Fibroblast of the conjunctiva (primary cell): ENCODE data around the gene CAND1.
A peak's percentile ranks its signal among the peaks of the same experiment; 100 is the strongest.

Experiments
- DNase-seq: peaks from one replicate; pipeline ENCODE4 v3.0.0-alpha.2; 2010; ENCODE audit warnings: low read depth

CAND1 gene

DNA sequence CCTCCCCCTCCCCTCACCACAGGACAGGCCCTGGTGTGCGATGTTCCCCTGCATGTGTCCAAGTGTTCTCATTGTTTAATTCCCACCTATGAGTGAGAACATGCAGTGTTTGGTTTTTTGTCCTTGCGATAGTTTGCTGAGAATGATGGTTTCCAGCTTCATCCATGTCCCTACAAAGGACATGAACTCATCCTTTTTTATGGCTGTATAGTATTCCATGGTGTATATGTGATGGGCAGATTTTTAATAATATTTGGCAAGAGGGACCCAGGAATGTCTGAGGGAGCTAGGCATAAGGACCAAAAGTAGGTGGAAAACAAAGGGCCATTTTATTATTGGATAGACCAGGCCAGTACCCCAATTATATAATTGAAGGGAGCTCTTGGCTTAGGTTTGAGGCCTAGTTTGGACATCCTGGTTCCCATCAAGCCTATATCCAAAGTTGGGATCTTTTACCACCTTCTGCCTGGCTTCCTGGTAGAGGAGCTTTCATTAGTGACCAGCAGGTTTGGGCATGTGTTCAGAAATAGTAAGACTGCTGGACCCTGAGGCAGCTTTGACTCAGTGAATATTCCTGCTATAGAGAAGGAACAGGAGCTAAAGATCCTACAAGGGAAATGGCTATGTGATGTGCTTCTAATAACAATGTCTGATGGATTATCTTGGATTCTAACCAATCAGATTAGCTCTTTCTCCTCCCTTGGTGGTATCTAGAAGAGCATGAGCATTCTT, 76.0 kb downstream of the CAND1 start:
- DNase-seq, result no peak

GRCh38 chr12:67348683-67349082, 79.5 kb downstream of the CAND1 start:
- no peak for DNase-seq

DNA sequence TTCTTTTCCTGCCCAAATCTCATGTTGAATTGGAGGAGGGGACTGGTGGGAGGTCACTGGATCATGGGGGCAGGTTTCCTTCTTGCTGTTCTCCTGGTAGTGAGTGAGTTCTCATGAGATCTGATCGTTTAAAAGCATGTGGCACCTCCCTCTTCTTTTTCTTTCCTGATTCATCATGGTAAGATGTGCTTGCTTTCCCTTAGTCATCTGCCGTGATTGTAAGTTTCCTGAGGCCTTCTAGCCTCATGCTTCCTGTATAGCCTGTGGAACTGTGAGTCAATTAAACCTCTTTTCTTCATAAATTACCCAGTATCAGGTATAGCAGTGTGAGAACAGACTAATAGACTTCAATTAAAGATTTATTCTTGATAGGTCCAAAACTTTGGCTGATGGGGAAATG, 83.5 kb downstream of the CAND1 start:
- no peak for DNase-seq

DNA sequence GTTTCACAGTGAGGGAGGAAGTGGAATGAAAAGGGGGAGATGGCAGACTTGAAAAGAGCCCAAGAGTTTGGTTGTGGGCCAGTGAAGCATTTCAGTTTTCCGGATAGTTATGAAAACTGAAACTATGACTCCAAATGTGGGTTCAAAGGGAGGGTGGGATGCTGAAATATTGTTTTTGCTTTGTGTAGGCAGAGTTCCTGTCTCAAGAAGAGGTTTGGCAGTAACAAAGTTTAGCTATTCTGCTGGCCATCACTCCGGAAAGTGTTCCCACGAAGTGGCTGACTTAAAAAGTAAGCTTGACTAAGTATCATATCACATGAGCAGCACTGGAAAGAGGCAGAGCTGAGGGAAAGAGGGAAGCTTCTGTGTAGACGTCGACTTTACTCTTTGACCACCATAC, 85.2 kb downstream of the CAND1 start:
- DNase-seq, result no peak

- DNase-seq, result no peak
Measured at GRCh38 chr12:67354966-67355365, 85.8 kb downstream of the CAND1 start.

DNA sequence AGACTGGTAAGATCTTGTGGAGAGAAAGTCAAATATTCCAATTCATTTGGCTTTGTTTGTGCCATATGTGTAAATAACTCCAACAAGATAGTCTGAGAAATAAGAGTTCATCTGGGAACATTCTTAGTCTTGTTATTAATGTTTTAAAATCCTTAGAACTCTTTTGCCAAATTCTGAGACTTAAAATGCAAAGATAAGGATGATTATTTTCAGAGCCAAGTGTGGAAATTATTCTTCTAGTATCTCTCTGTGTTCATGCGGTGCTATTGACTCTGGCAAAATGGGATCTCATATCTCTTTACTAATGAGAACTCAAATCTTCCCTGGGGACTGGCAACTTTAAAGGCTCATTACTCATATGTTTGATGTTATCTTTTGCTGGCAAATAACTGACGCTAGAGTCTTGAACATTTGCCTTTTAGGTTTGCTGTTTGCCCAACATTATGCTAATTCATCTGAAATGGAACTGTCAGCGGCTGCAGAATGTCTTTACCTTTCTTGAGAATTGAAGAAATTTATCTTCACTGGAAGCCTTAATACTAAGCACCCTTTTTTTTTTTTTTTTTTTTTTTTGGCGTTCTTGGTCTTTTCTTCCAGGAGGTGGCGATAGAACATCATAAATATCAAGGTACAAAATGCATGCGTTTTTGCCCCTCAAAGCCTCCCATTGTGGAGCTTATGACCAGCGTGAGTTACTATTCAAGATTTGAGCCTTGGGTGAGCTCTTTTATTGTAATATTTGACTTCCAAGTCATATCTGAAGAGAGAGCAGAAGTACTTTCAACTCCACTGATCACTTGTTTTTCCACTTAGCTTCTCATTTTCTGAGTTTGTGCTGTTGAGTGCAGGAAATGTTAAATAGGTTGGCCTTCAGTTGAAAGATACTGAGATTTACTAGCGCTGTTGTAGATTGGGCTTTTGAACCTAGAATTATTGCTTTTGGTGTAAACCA, 86.5 kb downstream of the CAND1 start:
- DNase-seq, result peak; percentile 47

- no peak for DNase-seq
Measured at GRCh38 chr12:67356380-67356774, 87.2 kb downstream of the CAND1 start.

GRCh38 chr12:67357376-67358125, 88.4 kb downstream of the CAND1 start:
- DNase-seq, result no peak

DNA sequence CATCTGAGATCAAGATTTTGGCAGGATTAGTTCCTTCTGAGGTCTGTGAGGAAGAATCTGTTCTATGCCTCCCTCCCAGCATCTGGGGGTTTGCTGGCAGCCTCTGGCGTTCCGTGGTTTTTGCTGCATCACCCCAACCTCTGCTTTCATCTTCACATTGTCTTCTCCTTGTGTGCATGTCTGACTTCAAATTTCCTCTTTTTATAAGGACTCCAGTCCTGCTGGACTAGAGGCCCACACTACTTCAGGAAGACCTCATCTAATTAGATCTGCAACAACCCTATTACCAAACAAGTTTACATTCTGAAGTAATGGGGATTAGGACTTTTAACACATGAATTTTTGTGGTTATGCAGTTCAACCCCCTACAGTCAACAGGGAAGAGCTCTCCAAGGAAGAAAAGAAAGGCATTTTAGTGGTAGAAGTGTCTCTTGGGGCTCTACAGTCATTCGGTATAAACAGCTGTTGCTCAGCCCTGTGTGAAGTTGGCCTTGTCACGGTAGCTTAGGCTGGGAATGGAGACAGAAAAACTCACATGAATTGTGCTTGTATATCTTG, 89.7 kb downstream of the CAND1 start:
- peak; percentile 39 for DNase-seq

DNA sequence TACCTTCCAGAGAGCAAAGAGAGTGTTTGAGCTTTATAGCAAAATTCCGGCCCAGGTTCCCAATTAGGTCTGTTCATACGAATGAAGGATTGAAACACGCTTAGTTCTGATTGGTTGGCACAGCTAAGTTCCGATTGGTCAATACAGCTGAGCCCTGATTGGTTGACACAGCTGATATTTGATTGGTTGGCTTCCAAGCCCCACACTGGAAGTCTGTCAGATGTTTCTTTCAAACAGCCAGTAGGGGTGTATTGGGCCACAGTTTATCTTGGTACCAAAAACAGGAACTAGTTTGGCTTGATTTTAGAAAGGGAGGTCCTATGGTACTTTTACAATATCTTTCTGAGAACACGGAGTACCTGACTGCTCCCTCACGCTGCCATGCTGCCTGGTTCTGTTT, 93.4 kb downstream of the CAND1 start:
- DNase-seq, result no peak

DNA sequence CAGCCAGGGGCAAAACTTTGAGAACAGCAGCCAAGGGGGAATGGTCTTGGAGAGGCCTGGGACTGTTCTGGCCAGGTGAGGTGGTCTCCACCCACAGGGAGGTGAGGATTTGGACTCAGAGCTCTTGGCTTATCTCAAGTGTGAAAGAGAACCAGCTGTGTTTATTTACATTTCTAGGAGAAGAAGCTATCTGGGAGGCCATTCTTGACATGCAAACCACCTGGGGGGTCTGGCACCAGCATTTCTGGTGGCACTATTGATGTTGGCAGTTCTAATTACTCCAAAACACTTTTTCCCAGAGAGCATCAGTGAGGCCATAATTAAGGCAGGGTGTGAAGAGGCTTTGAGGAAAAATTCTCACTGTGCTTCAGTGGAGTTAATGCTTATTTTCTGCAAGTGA, 95.1 kb downstream of the CAND1 start:
- DNase-seq, result no peak

- no peak for DNase-seq
Measured at GRCh38 chr12:67365131-67365530, 96.0 kb downstream of the CAND1 start.

DNA sequence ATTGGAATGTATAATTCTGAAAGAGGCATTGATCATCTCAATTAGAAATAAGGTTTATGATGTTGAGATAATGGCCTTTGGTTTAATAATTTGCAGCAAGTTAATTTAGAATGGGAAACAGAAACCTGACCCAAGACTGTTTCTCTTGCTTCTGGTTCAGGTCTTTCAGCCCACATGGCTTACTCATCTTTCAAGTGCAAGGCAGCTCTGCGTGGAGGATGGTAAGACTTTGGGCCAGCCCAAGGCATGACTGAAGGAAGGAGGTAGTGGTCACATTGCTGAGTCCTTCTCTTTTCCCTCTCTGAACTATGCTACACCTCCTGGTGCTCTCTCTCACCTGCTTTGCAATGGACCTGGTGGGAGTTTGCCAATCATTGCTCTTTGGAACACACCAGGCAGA, 98.7 kb downstream of the CAND1 start:
- no peak for DNase-seq
